Mesenchymal stem cell (in vitro differentiated cells and primary cell): ENCODE measurements around the gene MEAF6.

ENCODE experiments used
- DNase-seq: peaks from one replicate; pipeline ENCODE4 v3.0.0-alpha.2; 2013
- H2AFZ ChIP-seq: one replicate; pipeline ENCODE4 v1.6.1; 2013; ENCODE audit warnings: low read depth, mild to moderate bottlenecking, control low read depth, inconsistent platforms, low read length, moderate library complexity
- H2AK5ac ChIP-seq: 2 replicates; pipeline ENCODE4 v1.6.1; 2013; ENCODE audit warnings: low read length, moderate library complexity, mild to moderate bottlenecking, inconsistent platforms; ENCODE audit not compliant: severe bottlenecking
- H2BK120ac ChIP-seq: one replicate; pipeline ENCODE4 v1.6.1; 2013; ENCODE audit warnings: low read depth, mild to moderate bottlenecking, inconsistent platforms, low read length, moderate library complexity
- H2BK12ac ChIP-seq, 2 experiments: one replicate each; pipeline ENCODE4 v1.6.1; 2013; ENCODE audit warnings: inconsistent platforms in 2 of 2, low read length in 2 of 2, mild to moderate bottlenecking in 2 of 2, moderate library complexity in 2 of 2, control low read depth in 1 of 2
- H2BK15ac ChIP-seq: one replicate; pipeline ENCODE4 v1.6.1; 2013; ENCODE audit warnings: mild to moderate bottlenecking, low read depth, inconsistent platforms; ENCODE audit not compliant: poor library complexity, severe bottlenecking
- H2BK5ac ChIP-seq: 2 replicates; pipeline ENCODE4 v1.6.1; 2013; ENCODE audit warnings: low read depth, mild to moderate bottlenecking, low read length, control low read depth, inconsistent platforms; ENCODE audit not compliant: poor library complexity, severe bottlenecking
- H3K14ac ChIP-seq, 2 experiments: one replicate each; pipeline ENCODE4 v1.6.1; 2013; ENCODE audit warnings: inconsistent platforms in 2 of 2, low read length in 2 of 2, control low read depth in 1 of 2, mild to moderate bottlenecking in 1 of 2, moderate library complexity in 1 of 2
- H3K18ac ChIP-seq, 2 experiments: one replicate each; pipeline ENCODE4 v1.6.1; 2013; ENCODE audit warnings: inconsistent platforms in 2 of 2, low read length in 2 of 2, control low read depth in 1 of 2, low read depth in 1 of 2, mild to moderate bottlenecking in 1 of 2
- H3K23ac ChIP-seq, 2 experiments: one replicate each; pipeline ENCODE4 v1.6.1; 2013; ENCODE audit warnings: inconsistent platforms in 2 of 2, low read length in 2 of 2, mild to moderate bottlenecking in 2 of 2, moderate library complexity in 2 of 2, control low read depth in 1 of 2
- H3K27ac ChIP-seq: 2 replicates; pipeline ENCODE4 v1.5.1; 2013; ENCODE audit warnings: mild to moderate bottlenecking, moderate library complexity, low read length, control low read depth, inconsistent platforms; ENCODE audit not compliant: poor library complexity, severe bottlenecking
- H3K27me3 ChIP-seq, 2 experiments: 2 replicates each; pipeline versions ENCODE4 v1.6.1 to v1.7.0; 2013; ENCODE audit warnings: low read length in 2 of 2, mild to moderate bottlenecking in 2 of 2, moderate library complexity in 2 of 2, control low read depth in 1 of 2, inconsistent platforms in 1 of 2; ENCODE audit not compliant: control insufficient read depth in 1 of 2, insufficient read depth in 1 of 2
- H3K36me3 ChIP-seq, 2 experiments: 2 replicates each; pipeline versions ENCODE4 v1.6.1 to v1.7.0; 2013; ENCODE audit warnings: low read length in 2 of 2, control low read depth in 1 of 2, inconsistent platforms in 1 of 2, low read depth in 1 of 2, mild to moderate bottlenecking in 1 of 2; ENCODE audit not compliant: insufficient read depth in 2 of 2, control insufficient read depth in 1 of 2
- H3K4ac ChIP-seq, 2 experiments: one replicate each; pipeline ENCODE4 v1.6.1; 2013; ENCODE audit warnings: inconsistent platforms in 2 of 2, low read length in 2 of 2, mild to moderate bottlenecking in 2 of 2, moderate library complexity in 2 of 2, control low read depth in 1 of 2, low read depth in 1 of 2
- H3K4me1 ChIP-seq: 2 replicates; pipeline ENCODE4 v1.6.1; 2013; ENCODE audit warnings: low read depth, low read length, control low read depth; ENCODE audit not compliant: control insufficient read depth, insufficient read depth
- H3K4me2 ChIP-seq: 2 replicates; pipeline ENCODE4 v1.6.1; 2013; ENCODE audit warnings: low read length, mild to moderate bottlenecking, inconsistent platforms; ENCODE audit not compliant: poor library complexity, severe bottlenecking
- H3K4me3 ChIP-seq, 2 experiments: 2 replicates each; pipeline versions ENCODE4 v1.5.1 to v1.7.0; 2013; ENCODE audit warnings: low read length in 2 of 2, mild to moderate bottlenecking in 2 of 2, control low read depth in 1 of 2, low read depth in 1 of 2; ENCODE audit not compliant: insufficient read depth in 1 of 2
- H3K79me1 ChIP-seq: replicated peaks from 2 replicates; pipeline ENCODE4 v1.6.1; 2013; ENCODE audit warnings: mild to moderate bottlenecking, control low read depth, low read length, inconsistent platforms; ENCODE audit not compliant: poor library complexity, severe bottlenecking
- H3K9ac ChIP-seq: 2 replicates; pipeline ENCODE4 v1.7.0; 2013; ENCODE audit warnings: mild to moderate bottlenecking, low read length, moderate library complexity
- H3K9me3 ChIP-seq: 2 replicates; pipeline ENCODE4 v1.7.0; 2013; ENCODE audit warnings: mild to moderate bottlenecking, low read length; ENCODE audit not compliant: control insufficient read depth
- H4K8ac ChIP-seq: one replicate; pipeline ENCODE4 v1.6.1; 2013; ENCODE audit warnings: inconsistent platforms, mild to moderate bottlenecking, low read length, moderate library complexity
- H4K91ac ChIP-seq: one replicate; pipeline ENCODE4 v1.6.1; 2013; ENCODE audit warnings: mild to moderate bottlenecking, low read length, inconsistent platforms
- WGBS: methylation state at CpG from one replicate; pipeline ENCODE4 v1.1.7; 2013; ENCODE audit warnings: mixed read lengths; 5-methylcytosine and 5-hydroxymethylcytosine counted together

The MEAF6 gene

GRCh38 chr1:37487619-37487984, 27.0 kb downstream of the MEAF6 start:
- Histone ChIP-seq H3K23ac (no peak overlapping the region), H3K79me1 (peaks cover 35% of the 10 kb centered on the region), H3K4me2 (no peak overlapping the region), H2BK12ac (no peak overlapping the region), H2BK120ac (no peak overlapping the region), H4K91ac (no peak overlapping the region), H3K4me1 (peaks cover 13% of the 10 kb centered on the region), H2AFZ (no peak overlapping the region), H3K18ac (no peak overlapping the region), H3K14ac (no peak overlapping the region), H3K4me3 (no peak overlapping the region), H3K27ac (no peak overlapping the region), H2BK15ac (no peak overlapping the region), H3K27me3 (no peaks in the 10 kb centered on the region), H2BK5ac (no peak overlapping the region), H3K9ac (peak overlapping the region; percentile 64), H4K8ac (no peak overlapping the region), H3K4ac (no peak overlapping the region), H2AK5ac (no peak overlapping the region), H3K36me3 (peaks cover 57 to 64% of the 10 kb centered on the region in 2 experiments), H3K9me3 (no peaks in the 10 kb centered on the region)
- DNase-seq = no peak
- WGBS = 82% methylated on average over 4 of the region's 5 CpGs

DNA sequence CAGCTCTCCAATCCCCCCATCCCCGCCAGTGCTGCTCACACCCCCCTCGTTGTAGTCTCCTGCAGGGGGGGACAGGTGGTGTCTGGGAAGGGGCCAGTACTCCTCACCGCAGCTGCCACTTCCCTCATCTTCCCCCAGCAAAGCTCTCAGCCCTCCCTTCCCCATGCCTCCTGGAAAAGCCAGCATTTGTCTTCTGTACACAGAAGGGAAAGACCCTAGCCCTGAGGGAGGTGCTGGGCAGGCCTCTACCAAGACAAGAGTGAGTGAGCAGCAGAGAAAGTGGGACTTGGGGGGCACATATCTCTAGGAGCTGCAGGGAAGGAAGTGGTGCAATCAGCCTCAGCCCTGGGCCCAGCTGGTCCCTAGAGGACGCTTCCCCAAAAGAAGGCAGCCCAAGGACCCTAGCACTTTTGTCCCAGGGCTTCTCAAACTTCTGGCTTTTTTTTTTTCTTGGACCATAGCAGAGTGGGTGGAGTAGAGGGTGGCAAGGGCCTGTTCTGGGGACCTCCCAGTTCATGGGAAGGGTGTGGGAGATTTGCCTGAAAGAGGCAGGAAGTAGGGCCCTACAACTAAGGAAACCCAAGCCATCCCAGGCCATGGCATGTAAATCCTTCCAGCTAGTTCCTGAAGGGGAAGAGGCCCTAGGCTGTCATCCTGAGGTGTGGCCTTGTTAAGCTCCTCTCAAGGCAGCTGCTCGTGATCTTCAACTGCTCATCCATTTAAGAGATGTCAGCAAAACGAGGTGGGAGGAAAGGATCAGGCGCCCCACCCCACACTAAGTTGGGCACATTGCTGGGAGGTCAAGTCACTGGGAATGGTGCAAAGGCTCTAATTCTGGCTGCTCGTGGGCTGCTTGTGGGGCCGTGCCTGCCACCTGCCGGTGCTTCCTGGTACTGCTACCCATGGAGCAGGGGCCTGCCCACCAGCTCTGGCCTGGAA, 27.6 kb downstream of the MEAF6 start:
- peak overlapping the region in 1 of 2 experiments; percentile 32 for H3K23ac ChIP-seq
- H3K4me1 ChIP-seq = peaks cover 16% of the 10 kb centered on the region
- H2AFZ ChIP-seq = no peak overlapping the region
- no peak overlapping the region for H3K4me2 ChIP-seq
- no peak overlapping the region for H2BK12ac ChIP-seq
- no peak overlapping the region for H4K91ac ChIP-seq
- no peak overlapping the region for H4K8ac ChIP-seq
- H3K79me1 ChIP-seq = peaks cover 39% of the 10 kb centered on the region
- WGBS = 17% methylated on average over 7 of the region's 10 CpGs
- H2AK5ac ChIP-seq = no peak overlapping the region
- H3K9me3 ChIP-seq = no peaks in the 10 kb centered on the region
- H3K27me3 ChIP-seq = no peaks in the 10 kb centered on the region
- no peak overlapping the region for H2BK5ac ChIP-seq
- peak; percentile 73 for DNase-seq
- H3K9ac ChIP-seq = peak overlapping the region; percentile 70
- no peak overlapping the region for H2BK15ac ChIP-seq
- H3K36me3 ChIP-seq = peaks cover 63 to 65% of the 10 kb centered on the region in 2 experiments
- H3K4me3 ChIP-seq = no peak overlapping the region
- H3K27ac ChIP-seq = peak overlapping the region; percentile 7
- H3K14ac ChIP-seq = no peak overlapping the region
- H3K4ac ChIP-seq = no peak overlapping the region
- peak overlapping the region; percentile 6 to 13 for H3K18ac ChIP-seq
- H2BK120ac ChIP-seq = no peak overlapping the region

- no peak overlapping the region for H2AFZ ChIP-seq
- 85% methylated on average over 4 of the region's 6 CpGs for WGBS
Measured at GRCh38 chr1:37485902-37486679, 28.5 kb downstream of the MEAF6 start.

More at GRCh38 chr1:37485902-37486679, 28.5 kb downstream of the MEAF6 start:
- no peak overlapping the region for H2BK15ac ChIP-seq
- H3K4me1 ChIP-seq = peaks cover 19% of the 10 kb centered on the region
- DNase-seq = no peak
- H3K36me3 ChIP-seq = peaks cover 68 to 69% of the 10 kb centered on the region in 2 experiments
- no peak overlapping the region for H3K4me3 ChIP-seq
- no peak overlapping the region for H2BK12ac ChIP-seq
- no peak overlapping the region for H2BK120ac ChIP-seq
- no peak overlapping the region for H4K91ac ChIP-seq
- H2AK5ac ChIP-seq = peak overlapping the region; percentile 8
- no peak overlapping the region for H4K8ac ChIP-seq
- H2BK5ac ChIP-seq = no peak overlapping the region
- no peaks in the 10 kb centered on the region for H3K27me3 ChIP-seq
- H3K9ac ChIP-seq = peak overlapping the region; percentile 70
- H3K4me2 ChIP-seq = no peak overlapping the region
- H3K14ac ChIP-seq = no peak overlapping the region
- no peak overlapping the region for H3K27ac ChIP-seq
- H3K18ac ChIP-seq = peak overlapping the region in 1 of 2 experiments; percentile 28
- no peaks in the 10 kb centered on the region for H3K9me3 ChIP-seq
- peak overlapping the region in 1 of 2 experiments; percentile 30 for H3K4ac ChIP-seq
- H3K23ac ChIP-seq = no peak overlapping the region
- peaks cover 44% of the 10 kb centered on the region for H3K79me1 ChIP-seq
